ENCODE measurements around the gene CTSO.

CTSO gene

DNA sequence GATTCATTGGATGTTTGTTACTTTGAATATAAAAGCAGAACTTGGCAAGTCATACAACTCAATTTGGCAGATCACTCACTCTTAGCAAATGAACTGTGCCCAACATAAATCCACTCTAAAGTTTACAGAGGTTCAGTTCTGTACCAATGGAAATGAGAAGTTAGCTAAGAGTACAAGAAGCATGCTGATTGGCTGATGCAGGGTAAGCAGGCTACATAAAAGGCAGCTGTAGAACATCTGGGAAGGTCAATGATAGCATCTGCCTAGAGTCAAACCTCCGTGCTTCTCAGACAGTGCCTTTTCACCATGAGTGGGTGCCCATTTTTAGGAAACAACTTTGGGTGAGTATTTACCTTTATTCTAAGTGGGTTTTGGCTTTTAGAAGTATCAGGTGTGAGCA, 50.2 kb downstream of the CTSO start, which contains the start of gene TDO2:
TSS of gene TDO2 (plus strand) at position 244 of the 400 bp plus-strand sequence. CDS start at position 307, 63 bp downstream.
- no peak within 1 kb of the TSS for H3K9ac ChIP-seq (ENCODE audit: low read length)
- peak within 1 kb of the TSS; percentile 54 for H4K8ac ChIP-seq (ENCODE audit: low read length)
- no peak within 1 kb of the TSS for H2BK5ac ChIP-seq (ENCODE audit: low read depth, low read length, poor library complexity, severe bottlenecking)
- H3K79me1 ChIP-seq (replicated peaks; ENCODE audit: low read length, poor library complexity, severe bottlenecking) = no peaks in the 10 kb centered on the region
- H3K9me3 ChIP-seq (ENCODE audit: control insufficient read depth, low read length) = peaks cover 2% of the 10 kb centered on the region
- no peak within 1 kb of the TSS for H2BK15ac ChIP-seq (ENCODE audit: low read depth, poor library complexity, severe bottlenecking)
- no peaks in the 10 kb centered on the region for H3K27me3 ChIP-seq (ENCODE audit: control insufficient read depth in 1 of 2, insufficient read depth in 1 of 2, low read length in 2 of 2)
- DNase-seq = no peak
- no peak within 1 kb of the TSS for H3K14ac ChIP-seq (ENCODE audit: low read length in 2 of 2)
- no peak within 1 kb of the TSS for H3K27ac ChIP-seq (ENCODE audit: low read length, poor library complexity, severe bottlenecking)
- H3K23ac ChIP-seq (ENCODE audit: low read length in 2 of 2) = no peak within 1 kb of the TSS
- no peak within 1 kb of the TSS for H3K4me3 ChIP-seq (ENCODE audit: insufficient read depth in 1 of 2, low read depth in 1 of 2, low read length in 2 of 2)
- no peak within 1 kb of the TSS for H2AFZ ChIP-seq (ENCODE audit: low read depth, low read length)
- H3K18ac ChIP-seq (ENCODE audit: low read depth in 1 of 2, low read length in 2 of 2) = peak within 1 kb of the TSS; percentile 70 to 76
- H2BK12ac ChIP-seq (ENCODE audit: low read length in 2 of 2) = peak within 1 kb of the TSS in 1 of 2 experiments; percentile 90
- peak within 1 kb of the TSS; percentile 73 for H2BK120ac ChIP-seq (ENCODE audit: low read depth, low read length)
- no peaks in the 10 kb centered on the region for H3K4me1 ChIP-seq (ENCODE audit: control insufficient read depth, insufficient read depth, low read depth, low read length)
- WGBS = 73% methylated on average over 1 of the region's 1 CpG
- peak within 1 kb of the TSS; percentile 61 for H4K91ac ChIP-seq (ENCODE audit: low read length)
- no peaks in the 10 kb centered on the region for H3K36me3 ChIP-seq (ENCODE audit: control insufficient read depth in 1 of 2, insufficient read depth in 2 of 2, low read depth in 1 of 2, low read length in 2 of 2)
- H3K4me2 ChIP-seq (ENCODE audit: low read length, poor library complexity, severe bottlenecking) = no peak within 1 kb of the TSS
- peak within 1 kb of the TSS; percentile 35 to 51 for H3K4ac ChIP-seq (ENCODE audit: low read depth in 1 of 2, low read length in 2 of 2)
- H2AK5ac ChIP-seq (ENCODE audit: low read length, severe bottlenecking) = no peak within 1 kb of the TSS

DNA sequence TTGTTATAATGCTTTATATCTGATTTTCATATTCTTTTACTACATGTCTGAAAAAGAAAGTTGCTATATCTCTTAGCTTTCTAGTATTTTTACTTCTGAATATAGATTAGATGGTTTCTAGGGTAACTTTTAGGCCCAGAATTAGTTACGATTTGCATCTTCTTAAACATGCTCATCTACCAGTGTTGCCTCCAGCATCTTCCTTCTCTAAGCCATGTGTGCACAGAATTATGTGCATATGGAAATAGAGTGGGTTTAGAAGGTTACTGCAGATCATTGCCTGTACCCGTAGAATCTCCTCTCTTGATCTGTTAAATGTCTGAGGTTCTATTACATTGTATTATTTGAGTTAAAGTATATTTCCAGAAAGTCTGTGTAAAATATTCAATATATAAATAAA, 52.7 kb downstream of the CTSO start:
- Histone ChIP-seq H2AK5ac (ENCODE audit: low read length, severe bottlenecking) (no peak overlapping the region), H2BK120ac (ENCODE audit: low read depth, low read length) (no peak overlapping the region), H3K79me1 (replicated peaks; ENCODE audit: low read length, poor library complexity, severe bottlenecking) (no peaks in the 10 kb centered on the region), H3K4me3 (ENCODE audit: insufficient read depth in 1 of 2, low read depth in 1 of 2, low read length in 2 of 2) (no peak overlapping the region), H3K4me2 (ENCODE audit: low read length, poor library complexity, severe bottlenecking) (no peak overlapping the region), H3K36me3 (ENCODE audit: control insufficient read depth in 1 of 2, insufficient read depth in 2 of 2, low read depth in 1 of 2, low read length in 2 of 2) (no peaks in the 10 kb centered on the region), H2BK5ac (ENCODE audit: low read depth, low read length, poor library complexity, severe bottlenecking) (no peak overlapping the region), H3K9me3 (ENCODE audit: control insufficient read depth, low read length) (peaks cover 6% of the 10 kb centered on the region), H2AFZ (ENCODE audit: low read depth, low read length) (no peak overlapping the region), H3K14ac (ENCODE audit: low read length in 2 of 2) (no peak overlapping the region), H3K4me1 (ENCODE audit: control insufficient read depth, insufficient read depth, low read depth, low read length) (no peaks in the 10 kb centered on the region), H4K8ac (ENCODE audit: low read length) (no peak overlapping the region), H3K27me3 (ENCODE audit: control insufficient read depth in 1 of 2, insufficient read depth in 1 of 2, low read length in 2 of 2) (no peaks in the 10 kb centered on the region), H3K9ac (ENCODE audit: low read length) (no peak overlapping the region), H3K18ac (ENCODE audit: low read depth in 1 of 2, low read length in 2 of 2) (no peak overlapping the region), H2BK15ac (ENCODE audit: low read depth, poor library complexity, severe bottlenecking) (no peak overlapping the region), H3K4ac (ENCODE audit: low read depth in 1 of 2, low read length in 2 of 2) (peak overlapping the region in 1 of 2 experiments; percentile 81), H4K91ac (ENCODE audit: low read length) (no peak overlapping the region), H3K23ac (ENCODE audit: low read length in 2 of 2) (no peak overlapping the region), H2BK12ac (ENCODE audit: low read length in 2 of 2) (no peak overlapping the region), H3K27ac (ENCODE audit: low read length, poor library complexity, severe bottlenecking) (no peak overlapping the region)
- DNase-seq = no peak
- 100% methylated on average over 2 of the region's 2 CpGs for WGBS

DNA sequence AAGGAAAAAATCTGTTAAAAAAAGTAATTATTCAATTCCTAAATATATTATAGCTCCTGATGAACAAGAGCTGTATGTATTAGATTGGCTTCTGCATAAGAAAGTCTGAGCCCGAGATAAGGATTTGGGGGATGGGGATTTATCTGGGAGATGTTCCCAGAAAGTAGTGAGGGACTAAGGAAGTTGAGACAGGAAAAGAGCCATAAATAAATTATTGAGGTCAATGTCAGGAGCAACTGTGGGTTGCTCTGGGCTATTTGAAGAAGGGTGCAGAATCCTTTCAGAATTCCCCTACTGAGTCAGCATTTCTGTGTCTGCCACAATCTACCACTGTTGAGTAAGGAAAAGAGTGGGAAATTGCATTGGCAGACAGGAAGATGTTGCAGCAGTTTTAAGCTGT, 53.3 kb downstream of the CTSO start:
- 6% methylated on average over 1 of the region's 1 CpG for WGBS
- DNase-seq = peak; percentile 94
- Histone ChIP-seq H3K4me1 (ENCODE audit: control insufficient read depth, insufficient read depth, low read depth, low read length) (no peaks in the 10 kb centered on the region), H2BK15ac (ENCODE audit: low read depth, poor library complexity, severe bottlenecking) (no peak overlapping the region), H2AFZ (ENCODE audit: low read depth, low read length) (no peak overlapping the region), H4K8ac (ENCODE audit: low read length) (no peak overlapping the region), H3K27ac (ENCODE audit: low read length, poor library complexity, severe bottlenecking) (no peak overlapping the region), H2BK12ac (ENCODE audit: low read length in 2 of 2) (no peak overlapping the region), H3K18ac (ENCODE audit: low read depth in 1 of 2, low read length in 2 of 2) (no peak overlapping the region), H3K9ac (ENCODE audit: low read length) (no peak overlapping the region), H3K4me2 (ENCODE audit: low read length, poor library complexity, severe bottlenecking) (no peak overlapping the region), H3K4me3 (ENCODE audit: insufficient read depth in 1 of 2, low read depth in 1 of 2, low read length in 2 of 2) (no peak overlapping the region), H3K27me3 (ENCODE audit: control insufficient read depth in 1 of 2, insufficient read depth in 1 of 2, low read length in 2 of 2) (no peaks in the 10 kb centered on the region), H3K4ac (ENCODE audit: low read depth in 1 of 2, low read length in 2 of 2) (no peak overlapping the region), H3K9me3 (ENCODE audit: control insufficient read depth, low read length) (peaks cover 6% of the 10 kb centered on the region), H3K23ac (ENCODE audit: low read length in 2 of 2) (no peak overlapping the region), H2BK120ac (ENCODE audit: low read depth, low read length) (no peak overlapping the region), H4K91ac (ENCODE audit: low read length) (no peak overlapping the region), H3K79me1 (replicated peaks; ENCODE audit: low read length, poor library complexity, severe bottlenecking) (no peaks in the 10 kb centered on the region), H3K36me3 (ENCODE audit: control insufficient read depth in 1 of 2, insufficient read depth in 2 of 2, low read depth in 1 of 2, low read length in 2 of 2) (no peaks in the 10 kb centered on the region), H2BK5ac (ENCODE audit: low read depth, low read length, poor library complexity, severe bottlenecking) (no peak overlapping the region), H3K14ac (ENCODE audit: low read length in 2 of 2) (no peak overlapping the region), H2AK5ac (ENCODE audit: low read length, severe bottlenecking) (no peak overlapping the region)

DNA sequence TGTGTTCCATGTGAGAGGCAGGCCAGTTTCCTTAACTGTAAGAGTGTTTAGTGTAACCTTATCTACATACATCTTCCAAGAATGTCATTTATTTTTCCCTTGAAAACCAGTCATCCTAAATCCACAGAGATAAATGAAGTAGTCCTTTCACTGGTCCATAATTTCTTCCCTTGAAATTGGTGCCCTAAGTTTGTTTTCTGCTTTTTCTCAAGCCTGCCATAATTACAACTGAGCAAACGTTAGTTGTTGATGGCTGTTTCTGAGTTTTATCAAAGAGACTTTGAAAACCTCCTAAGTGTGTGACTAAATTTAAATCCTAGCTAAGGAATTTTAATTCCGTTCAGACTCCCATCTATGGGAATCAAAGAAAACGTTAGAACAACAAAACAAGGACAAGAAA, 53.8 kb downstream of the CTSO start:
- Histone ChIP-seq H2BK12ac (ENCODE audit: low read length in 2 of 2) (no peak overlapping the region), H3K14ac (ENCODE audit: low read length in 2 of 2) (no peak overlapping the region), H3K4me2 (ENCODE audit: low read length, poor library complexity, severe bottlenecking) (no peak overlapping the region), H3K23ac (ENCODE audit: low read length in 2 of 2) (no peak overlapping the region), H3K4me3 (ENCODE audit: insufficient read depth in 1 of 2, low read depth in 1 of 2, low read length in 2 of 2) (no peak overlapping the region), H3K18ac (ENCODE audit: low read depth in 1 of 2, low read length in 2 of 2) (no peak overlapping the region), H3K27me3 (ENCODE audit: control insufficient read depth in 1 of 2, insufficient read depth in 1 of 2, low read length in 2 of 2) (no peaks in the 10 kb centered on the region), H3K27ac (ENCODE audit: low read length, poor library complexity, severe bottlenecking) (no peak overlapping the region), H3K4me1 (ENCODE audit: control insufficient read depth, insufficient read depth, low read depth, low read length) (no peaks in the 10 kb centered on the region), H4K8ac (ENCODE audit: low read length) (no peak overlapping the region), H2AK5ac (ENCODE audit: low read length, severe bottlenecking) (no peak overlapping the region), H3K79me1 (replicated peaks; ENCODE audit: low read length, poor library complexity, severe bottlenecking) (no peaks in the 10 kb centered on the region), H3K36me3 (ENCODE audit: control insufficient read depth in 1 of 2, insufficient read depth in 2 of 2, low read depth in 1 of 2, low read length in 2 of 2) (no peaks in the 10 kb centered on the region), H2BK120ac (ENCODE audit: low read depth, low read length) (no peak overlapping the region), H2BK5ac (ENCODE audit: low read depth, low read length, poor library complexity, severe bottlenecking) (no peak overlapping the region), H2BK15ac (ENCODE audit: low read depth, poor library complexity, severe bottlenecking) (no peak overlapping the region), H3K4ac (ENCODE audit: low read depth in 1 of 2, low read length in 2 of 2) (no peak overlapping the region), H3K9me3 (ENCODE audit: control insufficient read depth, low read length) (peaks cover 6% of the 10 kb centered on the region), H4K91ac (ENCODE audit: low read length) (no peak overlapping the region), H2AFZ (ENCODE audit: low read depth, low read length) (no peak overlapping the region), H3K9ac (ENCODE audit: low read length) (no peak overlapping the region)
- peak; percentile 70 for DNase-seq
- WGBS = 0% methylated on average over 1 of the region's 3 CpGs

All from mesenchymal stem cell (in vitro differentiated cells and primary cell).